Uterus (tissue), 4 donors: Measurements from ENCODE around the gene NUCB2. TPM values are rescaled to one million over a fixed set of nuclear protein-coding genes. Genes with fewer than 3 reads are reported as not detected.

ENCODE experiments used
- DNase-seq, 2 donors: peaks; one replicate each; pipeline ENCODE4 v3.0.0-alpha.2; 2019 to 2020
- H3K27ac ChIP-seq, 2 donors: fragments of 200-600 bp; sonication (generic); 1 replicate in 1 of 2; 2 replicates in 1 of 2; pipeline ENCODE4 v1.5.1; 2016 to 2018
- H3K27me3 ChIP-seq, 2 donors: fragments of 200-600 bp; sonication (generic); one replicate each; pipeline ENCODE4 v1.5.1; 2018 to 2019; ENCODE audit warnings: control low read depth in 1 of 2
- H3K36me3 ChIP-seq, 2 donors: fragments of 200-600 bp; sonication (generic); one replicate each; pipeline ENCODE4 v1.5.1; 2019; ENCODE audit warnings: control low read depth in 1 of 2
- H3K4me1 ChIP-seq, 2 donors: fragments of 200-600 bp; sonication (generic); one replicate each; pipeline ENCODE4 v1.5.1; 2018 to 2019; ENCODE audit warnings: control low read depth in 1 of 2
- H3K4me3 ChIP-seq, 2 donors: fragments of 200-600 bp; sonication (generic); 1 replicate in 1 of 2; 2 replicates in 1 of 2; pipeline ENCODE4 v1.5.1; 2018 to 2019; ENCODE audit warnings: mild to moderate bottlenecking in 1 of 2
- H3K9me3 ChIP-seq, 2 donors: fragments of 200-600 bp; sonication (generic); one replicate each; pipeline ENCODE4 v1.5.1; 2019; ENCODE audit warnings: control low read depth in 1 of 2
- POLR2A ChIP-seq, 2 donors: fragments of 450-650 bp; IDR thresholded peaks; one replicate each; pipeline ENCODE4 v1.6.1; 2016; ENCODE audit warnings: antibody characterized with exemption in 2 of 2, mild to moderate bottlenecking in 1 of 2, moderate library complexity in 1 of 2
- intact Hi-C: fragments of 100-400 bp; cut with DNase I; formaldehyde crosslinking; loops from one replicate; pipeline ENCODE4 v1.15.1; 2023; ENCODE audit warnings: low total_unique reads
- total RNA-seq, 4 donors: library from RNA; depleted of rRNA in 3 of 4; stranded (reverse); fragments of >200 nt in 3 of 4; gene quantifications; one replicate each; pipeline versions ENCODE4 v1.1.0 to v1.2.4, GENCODE V29; 2014 to 2023
- TF ChIP-seq, protein P1 (sequence below), 4 experiments: fragments of 200-600 bp in 2 of 4; fragments of 450-650 bp in 2 of 4; sonication (generic) in 2 of 4; IDR thresholded peaks; one replicate each; pipeline ENCODE4 v1.5.1; 2016 to 2019; ENCODE audit warnings: antibody characterized with exemption in 4 of 4, mild to moderate bottlenecking in 2 of 4, moderate library complexity in 1 of 4
- donor health status: DM: yes; HTN: yes; CAD: no.

Gene NUCB2
- total RNA-seq, 4 donors from 2014 or later: 22.0 to 132 (median 68.3) TPM

DNA sequence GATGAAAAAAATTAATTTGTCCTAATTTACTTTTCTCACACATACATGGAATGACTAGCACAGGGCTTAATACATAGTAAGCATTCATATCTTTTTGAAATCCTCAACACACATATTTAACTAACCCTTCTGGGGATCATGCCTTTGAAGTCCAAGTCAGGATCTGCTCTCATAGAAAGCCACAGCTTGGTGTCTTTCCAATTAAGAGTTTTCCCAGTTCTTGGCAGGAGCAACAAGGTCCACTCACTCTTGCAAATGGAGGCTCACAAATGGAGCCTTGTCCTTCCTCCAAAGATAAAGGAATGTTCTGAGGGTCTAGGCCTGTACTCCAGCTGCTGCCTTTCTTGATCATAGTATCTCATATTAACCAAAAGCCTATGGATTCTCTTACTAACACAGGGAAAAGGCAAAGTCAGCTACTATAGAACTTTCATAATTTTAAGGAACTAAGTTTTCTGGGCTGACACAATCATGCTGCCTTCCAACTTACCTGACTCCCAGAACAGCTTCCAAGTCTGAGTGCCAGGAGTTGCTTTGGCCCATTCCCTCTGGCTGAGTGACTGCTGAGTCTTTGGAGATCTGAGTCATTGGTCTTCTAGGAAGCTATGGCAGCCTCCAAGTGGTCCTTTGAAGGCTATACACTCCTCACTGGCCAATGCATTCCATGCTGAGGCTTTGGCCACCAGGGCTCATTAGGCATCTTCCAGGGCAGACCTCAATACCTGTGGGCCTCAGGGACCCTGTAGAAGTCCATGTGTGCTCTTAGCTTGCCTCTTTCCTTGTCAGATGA lies 25.8 kb upstream of the NUCB2 start:
- no peak overlapping the region for H3K27ac ChIP-seq
- intact Hi-C loops: no loop called here
- H3K9me3 ChIP-seq: no peaks in the 10 kb centered on the region
- H3K4me3 ChIP-seq: no peak overlapping the region
- H3K27me3 ChIP-seq: no peaks in the 10 kb centered on the region
- H3K36me3 ChIP-seq: no peaks in the 10 kb centered on the region
- no peaks in the 10 kb centered on the region for H3K4me1 ChIP-seq
- TF ChIP-seq, protein P1, sequence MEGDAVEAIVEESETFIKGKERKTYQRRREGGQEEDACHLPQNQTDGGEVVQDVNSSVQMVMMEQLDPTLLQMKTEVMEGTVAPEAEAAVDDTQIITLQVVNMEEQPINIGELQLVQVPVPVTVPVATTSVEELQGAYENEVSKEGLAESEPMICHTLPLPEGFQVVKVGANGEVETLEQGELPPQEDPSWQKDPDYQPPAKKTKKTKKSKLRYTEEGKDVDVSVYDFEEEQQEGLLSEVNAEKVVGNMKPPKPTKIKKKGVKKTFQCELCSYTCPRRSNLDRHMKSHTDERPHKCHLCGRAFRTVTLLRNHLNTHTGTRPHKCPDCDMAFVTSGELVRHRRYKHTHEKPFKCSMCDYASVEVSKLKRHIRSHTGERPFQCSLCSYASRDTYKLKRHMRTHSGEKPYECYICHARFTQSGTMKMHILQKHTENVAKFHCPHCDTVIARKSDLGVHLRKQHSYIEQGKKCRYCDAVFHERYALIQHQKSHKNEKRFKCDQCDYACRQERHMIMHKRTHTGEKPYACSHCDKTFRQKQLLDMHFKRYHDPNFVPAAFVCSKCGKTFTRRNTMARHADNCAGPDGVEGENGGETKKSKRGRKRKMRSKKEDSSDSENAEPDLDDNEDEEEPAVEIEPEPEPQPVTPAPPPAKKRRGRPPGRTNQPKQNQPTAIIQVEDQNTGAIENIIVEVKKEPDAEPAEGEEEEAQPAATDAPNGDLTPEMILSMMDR (IDR thresholded peaks at IDR 0.05): no peak
- no peak for TF ChIP-seq POLR2A (IDR thresholded peaks at IDR 0.05)
- no peak for DNase-seq

DNA sequence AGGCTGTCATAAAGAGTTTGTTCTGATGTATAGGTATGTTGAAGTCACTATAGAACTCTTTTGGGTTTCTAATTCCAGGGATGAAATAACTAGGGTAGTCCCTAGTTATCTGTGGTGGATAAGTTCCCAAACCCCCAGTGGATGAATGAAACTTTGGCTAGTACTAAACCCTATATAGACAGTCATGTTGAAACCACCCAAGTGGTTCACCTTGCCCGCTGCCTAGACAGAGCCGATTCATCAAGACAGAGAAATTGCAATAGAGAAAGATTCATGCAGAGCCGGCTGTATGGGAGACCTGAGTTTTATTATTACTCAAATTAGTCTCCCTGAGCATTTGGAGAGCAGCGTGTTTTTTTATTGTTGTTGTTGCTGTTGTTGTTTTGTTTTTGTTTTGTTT lies 23.8 kb upstream of the NUCB2 start:
- Histone ChIP-seq H3K27me3 (no peaks in the 10 kb centered on the region), H3K4me3 (no peak overlapping the region), H3K36me3 (no peaks in the 10 kb centered on the region), H3K27ac (no peak overlapping the region), H3K4me1 (no peaks in the 10 kb centered on the region), H3K9me3 (no peaks in the 10 kb centered on the region)
- DNase-seq: no peak
- TF ChIP-seq POLR2A (IDR thresholded peaks at IDR 0.05): no peak
- TF ChIP-seq, protein P1 (IDR thresholded peaks at IDR 0.05): no peak
- intact Hi-C loops: no loop called here

DNA sequence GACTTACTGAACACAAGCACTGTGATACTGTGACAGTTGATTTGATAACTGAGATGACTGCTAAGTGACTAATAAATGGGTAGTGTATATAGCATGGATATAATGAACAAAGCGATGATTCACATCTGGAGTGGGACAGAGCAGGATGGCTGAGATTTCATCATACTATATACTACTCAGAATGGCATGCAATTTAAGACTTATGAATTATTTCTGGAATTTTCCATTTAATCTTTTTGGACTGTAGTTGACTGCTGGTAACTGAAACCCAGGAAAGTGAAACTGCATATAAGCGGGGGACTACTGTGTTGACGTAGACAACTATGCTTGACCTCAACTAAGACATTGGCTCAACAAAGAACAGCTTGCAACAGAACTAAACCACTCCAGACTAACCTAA lies 20.0 kb upstream of the NUCB2 start:
- no peak for DNase-seq
- no peaks in the 10 kb centered on the region for H3K27me3 ChIP-seq
- H3K4me1 ChIP-seq: no peaks in the 10 kb centered on the region
- H3K27ac ChIP-seq: no peak overlapping the region
- H3K4me3 ChIP-seq: no peak overlapping the region
- intact Hi-C loops: no loop called here
- TF ChIP-seq, protein P1 (IDR thresholded peaks at IDR 0.05): no peak
- TF ChIP-seq POLR2A (IDR thresholded peaks at IDR 0.05): no peak
- no peaks in the 10 kb centered on the region for H3K36me3 ChIP-seq
- no peaks in the 10 kb centered on the region for H3K9me3 ChIP-seq

DNA sequence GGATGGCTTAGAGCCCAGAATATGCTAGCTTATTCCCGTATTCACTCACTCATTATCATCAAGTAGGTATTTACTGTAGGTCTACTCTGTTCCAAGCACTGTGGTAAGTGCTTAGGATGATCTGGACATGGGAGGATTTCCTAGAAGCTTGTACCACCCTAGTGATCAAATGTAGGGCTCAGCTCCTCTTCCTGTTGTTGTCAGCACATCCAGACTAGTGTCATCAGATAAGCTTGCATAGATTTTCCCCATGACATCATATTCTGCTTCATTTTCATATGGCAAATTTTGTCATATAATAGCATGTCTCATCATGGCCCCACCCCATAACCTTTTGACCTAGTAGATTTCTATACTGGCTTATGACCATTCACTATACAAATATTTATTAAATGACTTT lies 19.3 kb upstream of the NUCB2 start:
- TF ChIP-seq, protein P1 (IDR thresholded peaks at IDR 0.05): no peak
- no peak for TF ChIP-seq POLR2A (IDR thresholded peaks at IDR 0.05)
- H3K36me3 ChIP-seq: no peaks in the 10 kb centered on the region
- no peaks in the 10 kb centered on the region for H3K27me3 ChIP-seq
- no peaks in the 10 kb centered on the region for H3K9me3 ChIP-seq
- DNase-seq: no peak
- no peak overlapping the region for H3K4me3 ChIP-seq
- intact Hi-C loops: no loop called here
- no peaks in the 10 kb centered on the region for H3K4me1 ChIP-seq
- H3K27ac ChIP-seq: no peak overlapping the region

DNA sequence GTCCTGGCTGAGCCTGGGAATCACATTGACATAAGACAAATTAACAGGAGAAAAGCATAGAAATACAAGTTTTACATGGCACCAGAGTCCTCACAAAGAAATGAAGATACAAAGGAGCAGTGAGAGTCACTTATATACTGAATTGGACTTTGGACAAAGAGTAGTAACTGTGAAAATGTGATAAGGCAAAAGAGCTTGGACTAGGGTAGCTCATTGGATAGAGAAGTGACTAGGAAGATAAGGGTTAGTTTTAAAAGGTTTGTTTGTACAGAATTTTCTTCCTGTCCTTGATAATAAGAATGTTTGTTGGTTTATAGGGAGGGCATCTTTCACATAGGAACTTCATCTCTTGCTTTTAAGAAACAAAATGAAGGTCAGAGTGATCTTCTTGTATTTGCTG lies 17.9 kb upstream of the NUCB2 start:
- H3K4me3 ChIP-seq: no peak overlapping the region
- H3K27ac ChIP-seq: no peak overlapping the region
- DNase-seq: no peak
- H3K36me3 ChIP-seq: no peaks in the 10 kb centered on the region
- no peak for TF ChIP-seq POLR2A (IDR thresholded peaks at IDR 0.05)
- TF ChIP-seq, protein P1 (IDR thresholded peaks at IDR 0.05): no peak
- H3K9me3 ChIP-seq: no peaks in the 10 kb centered on the region
- intact Hi-C loops: no loop called here
- H3K27me3 ChIP-seq: no peaks in the 10 kb centered on the region
- H3K4me1 ChIP-seq: no peaks in the 10 kb centered on the region
